Panc1 (cell line): ENCODE results near the gene PLCB4.

Source experiments
- CTCF ChIP-seq: fragments of 450-650 bp; IDR thresholded peaks from 2 replicates; pipeline ENCODE4 v1.5.1; 2017; ENCODE audit warnings: mild to moderate bottlenecking
- POLR2AphosphoS5 ChIP-seq: IDR thresholded peaks from 2 replicates; pipeline ENCODE4 v1.6.1; 2012; ENCODE audit warnings: mild to moderate bottlenecking, low read depth, low read length, moderate library complexity
- REST ChIP-seq, 2 experiments: IDR thresholded peaks; 2 replicates each; pipeline ENCODE4 v1.6.1; 2011 to 2012; ENCODE audit warnings: low read depth in 2 of 2, control low read depth in 1 of 2, low read length in 1 of 2, mild to moderate bottlenecking in 1 of 2, moderate library complexity in 1 of 2; ENCODE audit not compliant: insufficient read depth in 1 of 2
- SIN3A ChIP-seq: IDR thresholded peaks from 2 replicates; pipeline ENCODE4 v1.6.1; 2012; ENCODE audit warnings: low read depth, mild to moderate bottlenecking, low read length, moderate library complexity, borderline replicate concordance; ENCODE audit not compliant: insufficient read depth
- TCF7L2 ChIP-seq: IDR thresholded peaks from 2 replicates; pipeline ENCODE4 v1.6.1; 2011; ENCODE audit warnings: mild to moderate bottlenecking, low read depth, low read length, inconsistent platforms

- TF ChIP-seq CTCF (no peak), TCF7L2 (no peak), POLR2AphosphoS5 (no peak), SIN3A (no peak), REST (IDR thresholded peaks at IDR 0.05; ENCODE audit: insufficient read depth in 1 of 2, low read depth in 2 of 2, low read length in 1 of 2) (no peak)
Observed at GRCh38 chr20:9348316-9348715, 279.4 kb downstream of the PLCB4 start.
